H9 (cell line): ENCODE results near the gene MAP3K8. TPM values are rescaled to one million over a fixed set of nuclear protein-coding genes. Genes with fewer than 3 reads are reported as not detected.

Experiments used
- DNase-seq: peaks from one replicate; pipeline ENCODE4 v3.0.0-alpha.2; 2017
- H2AFZ ChIP-seq: one replicate; pipeline ENCODE4 v1.6.1; 2013; ENCODE audit warnings: mild to moderate bottlenecking, low read length, control low read depth, moderate library complexity
- H2AK5ac ChIP-seq: 2 replicates; pipeline ENCODE4 v1.6.1; 2013; ENCODE audit warnings: low read length, control low read depth, mixed read lengths; ENCODE audit not compliant: insufficient read length
- H2BK120ac ChIP-seq: one replicate; pipeline ENCODE4 v1.6.1; 2013; ENCODE audit warnings: low read depth, mild to moderate bottlenecking, low read length, control low read depth, inconsistent platforms; ENCODE audit not compliant: poor library complexity, severe bottlenecking
- H2BK12ac ChIP-seq: 2 replicates; pipeline ENCODE4 v1.6.1; 2013; ENCODE audit warnings: low read length, control low read depth, mixed read lengths, low read depth; ENCODE audit not compliant: insufficient read length
- H2BK15ac ChIP-seq: 2 replicates; pipeline ENCODE4 v1.6.1; 2013; ENCODE audit warnings: low read depth, low read length, control low read depth
- H2BK20ac ChIP-seq: one replicate; pipeline ENCODE4 v1.6.1; 2013; ENCODE audit warnings: low read depth, mild to moderate bottlenecking, low read length, control low read depth, inconsistent platforms; ENCODE audit not compliant: poor library complexity, severe bottlenecking
- H2BK5ac ChIP-seq: 2 replicates; pipeline ENCODE4 v1.6.1; 2013; ENCODE audit warnings: low read length, control low read depth, mixed read lengths; ENCODE audit not compliant: insufficient read length
- H3K14ac ChIP-seq: 2 replicates; pipeline ENCODE4 v1.6.1; 2013; ENCODE audit warnings: low read length, control low read depth; ENCODE audit not compliant: insufficient read depth
- H3K18ac ChIP-seq: 2 replicates; pipeline ENCODE4 v1.6.1; 2013; ENCODE audit warnings: low read depth, mild to moderate bottlenecking, mixed read lengths, low read length, control low read depth; ENCODE audit not compliant: insufficient read length
- H3K23ac ChIP-seq: 2 replicates; pipeline ENCODE4 v1.6.1; 2013; ENCODE audit warnings: low read length, control low read depth, mixed read lengths, low read depth; ENCODE audit not compliant: insufficient read length
- H3K23me2 ChIP-seq: 2 replicates; pipeline ENCODE4 v1.6.1; 2013; ENCODE audit warnings: low read depth, mild to moderate bottlenecking, mixed read lengths, low read length, control low read depth; ENCODE audit not compliant: insufficient read length, poor library complexity, severe bottlenecking
- H3K27ac ChIP-seq: 2 replicates; pipeline ENCODE4 v1.5.1; 2013; ENCODE audit warnings: low read length, control low read depth, mixed read lengths, low read depth; ENCODE audit not compliant: insufficient read length
- H3K27me3 ChIP-seq: 2 replicates; pipeline ENCODE4 v1.6.1; 2013; ENCODE audit warnings: low read length, control low read depth, inconsistent platforms; ENCODE audit not compliant: insufficient read depth
- H3K4ac ChIP-seq: 2 replicates; pipeline ENCODE4 v1.6.1; 2013; ENCODE audit warnings: low read depth, mild to moderate bottlenecking, control low read depth, inconsistent platforms, low read length, moderate library complexity
- H3K4me1 ChIP-seq: 2 replicates; pipeline ENCODE4 v1.6.1; 2013; ENCODE audit warnings: low read length, control low read depth, inconsistent platforms; ENCODE audit not compliant: insufficient read depth
- H3K4me2 ChIP-seq: 2 replicates; pipeline ENCODE4 v1.6.1; 2013; ENCODE audit warnings: low read length, control low read depth, mixed read lengths; ENCODE audit not compliant: insufficient read length, insufficient read depth
- H3K56ac ChIP-seq: 2 replicates; pipeline ENCODE4 v1.6.1; 2013; ENCODE audit warnings: low read depth, mild to moderate bottlenecking, mixed read lengths, low read length, control low read depth; ENCODE audit not compliant: insufficient read length
- H3K79me1 ChIP-seq: 2 replicates; pipeline ENCODE4 v1.6.1; 2013; ENCODE audit warnings: low read depth, mild to moderate bottlenecking, moderate library complexity, low read length, control low read depth, inconsistent platforms; ENCODE audit not compliant: insufficient read depth, poor library complexity, severe bottlenecking
- H3K79me2 ChIP-seq: 2 replicates; pipeline ENCODE4 v1.6.1; 2013; ENCODE audit warnings: low read length, control low read depth, inconsistent platforms; ENCODE audit not compliant: insufficient read depth
- H3K9ac ChIP-seq: 2 replicates; pipeline ENCODE4 v1.6.1; 2013; ENCODE audit warnings: low read length, control low read depth, mixed read lengths; ENCODE audit not compliant: insufficient read length; ENCODE audit errors: extremely low read depth
- H3K9me3 ChIP-seq: one replicate; pipeline ENCODE4 v1.6.1; 2013; ENCODE audit warnings: low read depth, low read length, inconsistent platforms; ENCODE audit not compliant: control insufficient read depth
- H3T11ph ChIP-seq: one replicate; pipeline ENCODE4 v1.6.1; 2013; ENCODE audit warnings: mild to moderate bottlenecking, low read length, control low read depth, inconsistent platforms
- H4K20me1 ChIP-seq: one replicate; pipeline ENCODE4 v1.6.1; 2013; ENCODE audit not compliant: control insufficient read depth, insufficient read length, insufficient read depth
- H4K5ac ChIP-seq: 2 replicates; pipeline ENCODE4 v1.6.1; 2013; ENCODE audit warnings: low read depth, mild to moderate bottlenecking, mixed read lengths, low read length, control low read depth; ENCODE audit not compliant: insufficient read length
- H4K8ac ChIP-seq: replicated peaks from 2 replicates; pipeline ENCODE4 v1.6.1; 2013; ENCODE audit warnings: low read length, control low read depth, mixed read lengths, low read depth; ENCODE audit not compliant: insufficient read length
- H4K91ac ChIP-seq: 2 replicates; pipeline ENCODE4 v1.6.1; 2013; ENCODE audit warnings: low read depth, mild to moderate bottlenecking, moderate library complexity, mixed read lengths, low read length, control low read depth; ENCODE audit not compliant: insufficient read length
- H3K27ac Mint-ChIP-seq, 3 experiments: 2 replicates in 2 of 3; 3 replicates in 1 of 3; pipeline ENCODE4 v1.8.0; 2020 to 2021; ENCODE audit warnings: mixed read lengths in 3 of 3, mild to moderate bottlenecking in 1 of 3, moderate library complexity in 1 of 3
- H3K27me3 Mint-ChIP-seq: 2 replicates; pipeline ENCODE4 v1.8.0; 2021; ENCODE audit warnings: low read depth, mild to moderate bottlenecking, moderate library complexity, mixed read lengths
- H3K36me3 Mint-ChIP-seq, 3 experiments: 2 replicates in 2 of 3; 3 replicates in 1 of 3; pipeline ENCODE4 v1.8.0; 2020 to 2021; ENCODE audit warnings: low read depth in 3 of 3, mixed read lengths in 3 of 3; ENCODE audit not compliant: insufficient read depth in 1 of 3
- H3K4me1 Mint-ChIP-seq, 2 experiments: 2 replicates each; pipeline ENCODE4 v1.8.0; 2020; ENCODE audit warnings: mixed read lengths in 2 of 2
- H3K4me3 Mint-ChIP-seq, 2 experiments: 2 replicates in 1 of 2; 3 replicates in 1 of 2; pipeline ENCODE4 v1.8.0; 2020 to 2021; ENCODE audit warnings: mild to moderate bottlenecking in 2 of 2, mixed read lengths in 2 of 2, moderate library complexity in 1 of 2
- H3K9me3 Mint-ChIP-seq, 2 experiments: 2 replicates in 1 of 2; 3 replicates in 1 of 2; pipeline ENCODE4 v1.8.0; 2020; ENCODE audit warnings: mild to moderate bottlenecking in 2 of 2, mixed read lengths in 2 of 2, moderate library complexity in 1 of 2
- WGBS: extraction: QIAGEN DNeasy Blood & Tissue Kit; methylation state at CpG from one replicate; pipeline ENCODE4 v1.1.7; 2013; ENCODE audit warnings: missing lambda C conversion rate, low lambda C conversion rate, mixed read lengths; ENCODE audit not compliant: insufficient read length; ENCODE audit errors: extremely low coverage; 5-methylcytosine and 5-hydroxymethylcytosine counted together
- total RNA-seq: library from RNA; stranded (reverse); gene quantifications from 2 replicates; pipeline ENCODE4 v1.2.1, GENCODE V29; 2021
- TF ChIP-seq, protein P1 (sequence below): fragments of 200-600 bp; sonication (generic); conservative IDR thresholded peaks from 3 replicates; pipeline ENCODE4 v1.8.0; 2021; ENCODE audit warnings: antibody characterized with exemption, mild to moderate bottlenecking

MAP3K8 gene
- total RNA-seq, 1 experiment from 2014 or later = 3.5 TPM

DNA sequence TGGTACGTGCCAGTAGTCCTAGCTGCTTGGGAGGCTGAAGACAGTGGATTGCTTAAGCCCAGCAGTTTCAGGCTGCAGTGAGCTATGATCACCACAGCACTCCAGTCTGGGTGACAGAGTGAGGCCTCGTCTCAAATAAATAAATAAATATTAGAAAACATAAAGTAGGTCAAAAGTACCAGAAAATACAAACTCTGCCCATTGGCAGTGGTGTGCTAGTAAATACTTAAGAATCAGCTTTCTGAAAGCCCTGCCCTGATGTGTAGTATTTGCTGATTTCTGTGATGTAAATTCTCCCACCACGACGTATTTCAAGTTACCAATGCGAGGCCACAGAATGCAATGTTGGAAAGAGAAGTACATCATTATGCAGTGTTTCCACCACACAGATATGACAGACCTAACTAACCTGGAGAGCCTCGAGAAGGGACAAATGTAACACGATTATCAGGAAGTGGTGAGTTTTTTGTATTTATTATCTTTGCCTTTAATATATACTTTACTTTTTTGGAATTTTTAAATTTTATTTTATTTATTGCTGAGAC is 11.8 kb upstream of the MAP3K8 start:
- H3K79me1 ChIP-seq = no peaks in the 10 kb centered on the region
- H3K27me3 ChIP-seq = no peaks in the 10 kb centered on the region
- no peaks in the 10 kb centered on the region for H3K79me2 ChIP-seq
- H2AFZ ChIP-seq = no peak overlapping the region
- H3K4me2 ChIP-seq = no peak overlapping the region
- H4K20me1 ChIP-seq = peaks cover 2% of the 10 kb centered on the region
- H3K56ac ChIP-seq = no peak overlapping the region
- H3K18ac ChIP-seq = no peak overlapping the region
- H2BK15ac ChIP-seq = no peak overlapping the region
- no peak overlapping the region for H2BK5ac ChIP-seq
- TF ChIP-seq, protein P1, sequence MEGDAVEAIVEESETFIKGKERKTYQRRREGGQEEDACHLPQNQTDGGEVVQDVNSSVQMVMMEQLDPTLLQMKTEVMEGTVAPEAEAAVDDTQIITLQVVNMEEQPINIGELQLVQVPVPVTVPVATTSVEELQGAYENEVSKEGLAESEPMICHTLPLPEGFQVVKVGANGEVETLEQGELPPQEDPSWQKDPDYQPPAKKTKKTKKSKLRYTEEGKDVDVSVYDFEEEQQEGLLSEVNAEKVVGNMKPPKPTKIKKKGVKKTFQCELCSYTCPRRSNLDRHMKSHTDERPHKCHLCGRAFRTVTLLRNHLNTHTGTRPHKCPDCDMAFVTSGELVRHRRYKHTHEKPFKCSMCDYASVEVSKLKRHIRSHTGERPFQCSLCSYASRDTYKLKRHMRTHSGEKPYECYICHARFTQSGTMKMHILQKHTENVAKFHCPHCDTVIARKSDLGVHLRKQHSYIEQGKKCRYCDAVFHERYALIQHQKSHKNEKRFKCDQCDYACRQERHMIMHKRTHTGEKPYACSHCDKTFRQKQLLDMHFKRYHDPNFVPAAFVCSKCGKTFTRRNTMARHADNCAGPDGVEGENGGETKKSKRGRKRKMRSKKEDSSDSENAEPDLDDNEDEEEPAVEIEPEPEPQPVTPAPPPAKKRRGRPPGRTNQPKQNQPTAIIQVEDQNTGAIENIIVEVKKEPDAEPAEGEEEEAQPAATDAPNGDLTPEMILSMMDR = no peak
- H3K4ac ChIP-seq = no peak overlapping the region
- Mint-ChIP-seq H3K27ac (no peak overlapping the region; a peak in 1 of 7 replicates), H3K36me3 (no peaks in the 10 kb centered on the region; a peak in 1 of 7 replicates), H3K27me3 (no peaks in the 10 kb centered on the region), H3K4me3 (no peak overlapping the region), H3K4me1 (peaks cover 17 to 21% of the 10 kb centered on the region in 2 experiments), H3K9me3 (peaks cover 0 to 2% of the 10 kb centered on the region in 2 experiments; a peak in 1 of 5 replicates)
- no peak overlapping the region for H4K91ac ChIP-seq
- no peak overlapping the region for H4K8ac ChIP-seq
- H3T11ph ChIP-seq = no peak overlapping the region
- no peak overlapping the region for H2AK5ac ChIP-seq
- no peak overlapping the region for H3K9ac ChIP-seq
- no CpG with 5 or more reads among the region's 7 CpGs for WGBS
- H3K27ac ChIP-seq = no peak overlapping the region
- H3K4me1 ChIP-seq = peaks cover 3% of the 10 kb centered on the region; the same call in 1 of the 2 replicates
- no peak overlapping the region for H3K23ac ChIP-seq
- H2BK12ac ChIP-seq = no peak overlapping the region
- no peaks in the 10 kb centered on the region for H3K9me3 ChIP-seq
- no peak overlapping the region for H2BK120ac ChIP-seq
- H3K14ac ChIP-seq = no peak overlapping the region
- H2BK20ac ChIP-seq = no peak overlapping the region
- no peaks in the 10 kb centered on the region for H3K23me2 ChIP-seq
- H4K5ac ChIP-seq = no peak overlapping the region
- no peak for DNase-seq
